Activated naive CD4-positive, alpha-beta T cell treated with anti-CD3 and anti-CD28 coated beads, Interleukin-2, amount 10 ng/mL, durations not matched to agents 7 days and 5 days (primary cell): ENCODE results near the gene XPNPEP1.

Source experiments
- CTCF ChIA-PET: fragments of 350-600 bp; sonication (Branson Sonifier 250); formaldehyde crosslinking; loops from one replicate; lab custom pipeline; 2021; ENCODE audit warnings: antibody characterized with exemption; lab: Charles Lee
- DNase-seq: peaks from one replicate; pipeline ENCODE4 v3.0.0-alpha.2; 2020
- H3K27ac Mint-ChIP-seq: one replicate; pipeline ENCODE4 v1.8.0; 2021; ENCODE audit warnings: mild to moderate bottlenecking, moderate library complexity, mixed read lengths
- H3K27me3 Mint-ChIP-seq: one replicate; pipeline ENCODE4 v1.8.0; 2021; ENCODE audit warnings: mild to moderate bottlenecking, mixed read lengths
- H3K36me3 Mint-ChIP-seq: one replicate; pipeline ENCODE4 v1.8.0; 2021; ENCODE audit warnings: mixed read lengths
- H3K4me1 Mint-ChIP-seq: one replicate; pipeline ENCODE4 v1.8.0; 2021; ENCODE audit warnings: mixed read lengths
- H3K4me3 Mint-ChIP-seq: one replicate; pipeline ENCODE4 v1.8.0; 2021; ENCODE audit warnings: mild to moderate bottlenecking, moderate library complexity, mixed read lengths
- H3K9me3 Mint-ChIP-seq: one replicate; pipeline ENCODE4 v1.8.0; 2021; ENCODE audit warnings: mixed read lengths

The XPNPEP1 gene

DNA sequence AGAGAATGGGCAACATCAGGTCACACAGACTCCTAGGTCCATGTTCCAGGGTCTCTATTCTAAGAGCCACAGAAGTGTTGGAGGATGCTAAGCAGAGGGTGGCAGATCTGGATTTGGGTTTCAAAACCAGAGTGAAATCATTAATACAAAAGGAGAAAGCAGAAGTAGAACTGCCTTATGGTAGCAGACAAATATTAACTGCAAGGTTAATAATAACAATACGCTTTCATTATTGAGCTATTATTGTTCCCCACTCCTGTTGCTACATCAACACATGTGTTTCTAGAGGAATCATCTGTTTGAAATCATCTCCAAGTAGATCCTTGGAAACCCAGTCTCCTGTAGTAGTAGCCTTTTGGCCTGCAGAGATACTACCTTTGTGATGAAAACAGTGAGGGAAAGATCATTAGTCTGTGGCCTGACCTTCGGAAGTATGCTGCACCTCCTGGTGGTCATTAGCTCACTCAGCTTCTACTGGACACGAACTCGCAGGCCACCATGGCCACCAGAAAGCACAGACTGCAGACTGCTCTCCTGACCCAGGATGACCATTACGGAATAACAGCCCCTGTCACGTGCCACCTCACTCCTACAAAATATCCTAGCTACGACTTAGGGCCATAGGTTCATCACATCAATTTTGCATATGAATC lies 84.6 kb downstream of the XPNPEP1 start:
- no peak overlapping the region for H3K27ac Mint-ChIP-seq
- CTCF ChIA-PET = interaction anchor here (0.6 to 2.0 kb wide), 3 partner anchors 12 to 385 kb away, joined by 3 to 8 read pairs (median 3); no protein-coding TSS in a partner anchor
- no peak for DNase-seq
- no peak overlapping the region for H3K4me3 Mint-ChIP-seq
- peaks cover 6% of the 10 kb centered on the region for H3K27me3 Mint-ChIP-seq
- H3K4me1 Mint-ChIP-seq = no peaks in the 10 kb centered on the region
- H3K9me3 Mint-ChIP-seq = no peaks in the 10 kb centered on the region
- no peaks in the 10 kb centered on the region for H3K36me3 Mint-ChIP-seq

DNA sequence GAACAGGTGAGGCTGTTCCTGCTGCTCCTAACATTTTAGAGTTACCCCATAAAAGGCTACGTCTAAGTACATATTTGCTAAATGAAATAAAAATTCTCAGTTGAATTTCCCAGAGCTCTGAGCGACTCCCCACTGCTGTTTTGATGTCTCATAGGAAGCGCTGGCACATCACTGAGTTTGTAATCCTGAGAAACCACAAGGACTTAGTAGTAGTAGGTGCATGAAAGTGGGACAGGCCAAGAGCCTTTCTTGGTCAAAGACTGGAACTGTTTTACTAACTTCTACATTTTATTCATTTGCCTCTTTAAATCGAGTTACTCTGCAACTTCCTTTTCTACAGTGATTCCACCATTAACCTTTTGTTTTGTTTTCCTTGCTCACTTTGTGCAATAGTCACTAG lies 85.9 kb downstream of the XPNPEP1 start:
- Mint-ChIP-seq H3K36me3 (no peaks in the 10 kb centered on the region), H3K27me3 (peaks cover 5% of the 10 kb centered on the region), H3K9me3 (no peaks in the 10 kb centered on the region), H3K4me3 (no peak overlapping the region), H3K4me1 (no peaks in the 10 kb centered on the region), H3K27ac (no peak overlapping the region)
- DNase-seq = no peak
- CTCF ChIA-PET = no interaction called here

DNA sequence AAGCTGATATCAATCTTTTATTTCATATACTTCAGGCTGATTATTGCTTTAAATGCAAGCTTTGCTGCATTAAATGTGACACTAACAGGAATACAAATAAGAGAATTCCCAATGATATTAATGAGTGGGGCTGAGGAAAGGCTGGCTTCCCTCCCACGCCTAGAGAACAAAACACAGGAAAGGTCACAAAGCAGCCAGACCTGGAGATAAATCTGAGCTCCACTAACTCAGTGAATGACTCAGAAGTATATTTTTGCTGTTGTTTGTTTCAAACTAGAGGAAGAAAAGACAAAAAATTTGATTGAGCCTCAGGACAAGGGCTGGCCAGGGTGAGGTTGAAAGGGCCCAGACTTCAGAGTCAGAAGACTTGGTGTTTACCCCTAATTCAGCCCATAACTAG lies 88.1 kb downstream of the XPNPEP1 start:
- H3K9me3 Mint-ChIP-seq = peaks cover 3% of the 10 kb centered on the region
- CTCF ChIA-PET = interaction anchor here (1.4 kb wide), 1 partner anchor 17 kb away, joined by 4 read pairs; no protein-coding TSS in a partner anchor
- peaks cover 5% of the 10 kb centered on the region for H3K27me3 Mint-ChIP-seq
- no peak overlapping the region for H3K27ac Mint-ChIP-seq
- H3K4me1 Mint-ChIP-seq = no peaks in the 10 kb centered on the region
- no peak overlapping the region for H3K4me3 Mint-ChIP-seq
- DNase-seq = no peak
- no peaks in the 10 kb centered on the region for H3K36me3 Mint-ChIP-seq

DNA sequence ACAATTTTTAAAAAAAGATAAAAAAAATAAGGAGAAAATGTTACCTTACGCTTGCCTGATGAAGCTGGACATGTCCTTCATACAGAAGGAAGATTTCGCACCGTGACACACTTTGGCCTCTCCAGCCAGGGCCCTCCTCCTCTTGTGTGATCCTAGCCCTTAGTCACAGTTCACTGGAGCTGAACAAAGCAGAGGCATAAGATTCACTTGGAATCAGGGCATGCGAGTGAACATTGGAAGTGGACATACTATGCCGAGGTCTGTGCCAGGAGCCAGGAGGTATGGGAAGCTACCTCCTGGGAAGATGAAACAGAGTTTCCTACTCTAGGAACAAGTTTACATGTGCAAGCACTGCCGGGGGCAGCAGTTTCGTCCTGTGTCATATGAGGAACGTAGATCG lies 91.5 kb downstream of the XPNPEP1 start:
- H3K4me3 Mint-ChIP-seq = no peak overlapping the region
- no peak for DNase-seq
- peaks cover 5% of the 10 kb centered on the region for H3K27me3 Mint-ChIP-seq
- CTCF ChIA-PET = no interaction called here
- no peak overlapping the region for H3K27ac Mint-ChIP-seq
- H3K4me1 Mint-ChIP-seq = no peaks in the 10 kb centered on the region
- H3K9me3 Mint-ChIP-seq = peaks cover 3% of the 10 kb centered on the region
- no peaks in the 10 kb centered on the region for H3K36me3 Mint-ChIP-seq

DNA sequence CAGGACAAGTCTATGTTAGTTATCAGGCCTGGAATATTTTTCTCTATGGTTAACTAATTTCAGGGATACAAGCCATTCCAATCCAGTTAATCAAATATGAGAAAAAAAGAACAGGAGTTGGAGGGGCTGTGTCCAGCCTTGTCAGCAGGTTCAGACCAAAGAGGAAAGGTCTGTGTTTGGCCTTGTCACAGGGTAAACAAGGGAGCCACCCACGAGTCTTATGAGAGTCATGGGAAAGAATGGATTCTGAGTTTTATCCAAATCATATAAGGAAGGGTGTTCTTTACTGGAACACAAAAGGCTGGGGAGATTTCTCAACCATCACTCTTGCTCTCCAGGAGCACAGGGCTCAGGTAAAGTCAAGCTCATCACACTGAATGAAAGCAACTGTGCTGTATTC lies 99.1 kb downstream of the XPNPEP1 start:
- no peak overlapping the region for H3K27ac Mint-ChIP-seq
- CTCF ChIA-PET = no interaction called here
- no peak for DNase-seq
- H3K4me3 Mint-ChIP-seq = no peak overlapping the region
- peaks cover 3% of the 10 kb centered on the region for H3K9me3 Mint-ChIP-seq
- no peaks in the 10 kb centered on the region for H3K27me3 Mint-ChIP-seq
- no peaks in the 10 kb centered on the region for H3K4me1 Mint-ChIP-seq
- H3K36me3 Mint-ChIP-seq = no peaks in the 10 kb centered on the region

DNA sequence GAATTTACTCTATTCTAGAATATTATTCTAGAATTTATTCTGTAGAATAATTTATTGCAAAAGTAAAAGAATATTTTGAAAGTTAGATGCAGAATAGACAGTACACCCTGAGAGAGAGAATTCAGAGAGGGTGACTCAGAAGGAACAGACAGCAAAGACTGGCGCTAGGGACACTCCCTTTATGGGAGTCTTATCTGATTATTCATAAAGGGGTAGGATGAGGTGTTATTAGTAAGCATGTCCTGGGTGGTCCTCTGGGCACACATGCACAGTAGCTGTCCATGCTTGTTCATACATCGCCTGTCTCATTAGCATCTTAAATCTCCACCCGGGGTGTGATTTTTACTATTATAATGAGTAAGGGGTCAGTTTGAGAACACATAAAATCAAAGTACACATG lies 100.1 kb downstream of the XPNPEP1 start:
- Mint-ChIP-seq H3K27me3 (no peaks in the 10 kb centered on the region), H3K4me3 (no peak overlapping the region), H3K9me3 (peaks cover 3% of the 10 kb centered on the region), H3K27ac (no peak overlapping the region), H3K36me3 (no peaks in the 10 kb centered on the region), H3K4me1 (no peaks in the 10 kb centered on the region)
- CTCF ChIA-PET = interaction anchor here (1.6 kb wide), 1 partner anchor 49 kb away, joined by 4 read pairs; no protein-coding TSS in a partner anchor
- no peak for DNase-seq

DNA sequence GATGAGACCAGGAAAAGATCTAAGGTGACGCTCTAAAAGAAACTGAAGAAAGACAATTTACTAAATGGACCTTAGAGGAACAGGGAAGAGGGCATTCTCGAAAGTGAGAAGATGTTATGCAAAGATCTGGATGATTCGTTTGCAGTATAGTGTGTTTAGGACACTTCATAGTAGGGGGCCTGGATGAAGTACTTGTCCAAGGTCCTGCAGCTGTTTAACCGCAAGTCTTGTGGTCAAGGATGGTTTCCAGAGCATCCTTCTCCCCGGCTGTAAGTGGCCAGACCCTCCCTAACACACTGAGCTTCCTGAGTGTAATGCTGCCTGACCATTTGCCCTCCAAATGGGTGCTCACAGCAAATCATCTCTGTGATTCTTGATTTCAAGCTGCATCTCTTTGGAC lies 101.6 kb downstream of the XPNPEP1 start:
- no peak overlapping the region for H3K4me3 Mint-ChIP-seq
- H3K27me3 Mint-ChIP-seq = no peaks in the 10 kb centered on the region
- H3K4me1 Mint-ChIP-seq = no peaks in the 10 kb centered on the region
- no peaks in the 10 kb centered on the region for H3K36me3 Mint-ChIP-seq
- CTCF ChIA-PET = interaction anchor here (1.6 kb wide), 1 partner anchor 47 kb away, joined by 4 read pairs; no protein-coding TSS in a partner anchor
- H3K9me3 Mint-ChIP-seq = peaks cover 3% of the 10 kb centered on the region
- DNase-seq = no peak
- no peak overlapping the region for H3K27ac Mint-ChIP-seq

DNA sequence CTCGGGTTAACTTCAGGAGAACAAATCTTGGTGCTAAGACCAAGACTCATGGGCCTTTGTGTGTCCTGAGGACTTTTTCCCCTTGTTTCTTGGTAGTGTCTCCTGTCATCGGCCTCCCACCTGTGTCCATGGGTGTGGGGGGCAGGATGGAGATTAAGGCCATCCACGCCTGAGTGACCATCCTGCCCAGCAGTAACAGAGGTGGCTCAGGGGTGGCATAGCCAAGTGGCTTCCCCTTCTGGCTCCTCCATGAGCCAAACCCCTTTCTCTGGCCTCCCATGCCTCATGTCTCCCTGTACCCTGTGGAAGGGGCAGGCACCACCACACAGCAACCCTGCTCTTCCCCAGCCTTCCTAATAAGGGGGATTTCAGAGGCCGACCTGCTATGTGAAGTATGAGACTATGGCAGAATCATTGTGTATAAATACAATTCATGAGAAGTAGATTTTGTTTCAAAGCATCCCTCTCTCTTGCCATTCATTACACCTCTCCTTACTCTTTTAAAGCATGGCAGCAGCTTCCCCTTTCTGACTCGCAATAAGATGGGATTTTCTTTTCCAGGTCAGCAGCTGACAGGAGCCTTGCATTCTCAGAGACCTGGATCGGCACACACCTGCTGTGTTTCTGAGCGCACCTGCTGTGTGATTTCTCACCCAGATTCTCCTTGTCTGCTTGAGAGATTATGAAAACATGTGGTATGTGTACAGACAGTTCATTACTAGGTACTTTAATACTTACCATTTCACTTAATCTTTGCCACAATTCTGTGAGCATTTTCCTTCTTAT lies 102.5 kb downstream of the XPNPEP1 start:
- DNase-seq = no peak
- Mint-ChIP-seq H3K27me3 (no peaks in the 10 kb centered on the region), H3K4me3 (no peak overlapping the region), H3K4me1 (no peaks in the 10 kb centered on the region), H3K36me3 (no peaks in the 10 kb centered on the region), H3K9me3 (peaks cover 3% of the 10 kb centered on the region), H3K27ac (no peak overlapping the region)
- CTCF ChIA-PET = no interaction called here

DNA sequence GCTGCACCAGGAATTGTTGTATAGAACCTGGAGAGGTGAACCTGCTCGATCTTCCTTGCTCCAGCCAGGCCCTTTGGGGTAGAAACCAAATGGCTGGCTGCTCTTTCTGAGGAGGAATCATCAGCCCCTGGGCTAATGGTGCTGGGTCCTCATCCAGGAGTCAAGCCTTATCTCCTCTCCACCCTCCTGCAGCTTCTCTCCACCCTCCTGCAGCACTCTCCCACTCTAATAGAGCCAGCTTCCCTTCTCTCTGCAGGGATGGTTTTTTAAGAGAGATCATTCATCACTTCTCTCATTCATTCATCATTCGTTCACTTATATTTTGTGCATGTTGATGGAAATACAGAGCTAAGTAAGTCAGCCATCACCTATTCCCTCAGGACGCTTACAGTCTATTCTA lies 103.5 kb downstream of the XPNPEP1 start:
- Mint-ChIP-seq H3K4me1 (no peaks in the 10 kb centered on the region), H3K27me3 (no peaks in the 10 kb centered on the region), H3K36me3 (no peaks in the 10 kb centered on the region), H3K4me3 (no peak overlapping the region), H3K9me3 (no peaks in the 10 kb centered on the region), H3K27ac (no peak overlapping the region)
- CTCF ChIA-PET = no interaction called here
- DNase-seq = no peak
